HepG2 (cell line): ENCODE results near the gene CACNA1I. TPM values are rescaled to one million over a fixed set of nuclear protein-coding genes. Genes with fewer than 3 reads are reported as not detected.

Experiments
- ATAC-seq: fragments of 200-7000 bp; cut with Tn5 transposase; 3 replicates; pipeline ENCODE4 v1.9.1; 2020; ENCODE audit warnings: mild to moderate bottlenecking, moderate library complexity
- BruUV-seq: library from RNA; stranded (reverse); fragments of 400-500 nt; replicated peaks from 2 replicates; lab custom pipeline; 2021; lab: Mats Ljungman, UMichigan
- CTCF ChIA-PET: fragments of 300-600 bp; formaldehyde crosslinking; extraction: SDS; loops from one replicate; lab custom pipeline; 2021; ENCODE audit warnings: low total read pairs, inconsistent platforms, low intra/inter-chr PET ratio; lab: Yijun Ruan, JAX
- POLR2A ChIA-PET: fragments of 350-600 bp; sonication (Branson Sonifier 250); formaldehyde crosslinking; loops from one replicate; lab custom pipeline; 2020; ENCODE audit warnings: antibody characterized with exemption, inconsistent platforms; lab: Yijun Ruan, JAX
- DNase-seq: peaks from one replicate; pipeline ENCODE4 v3.0.0-alpha.2; 2015; ENCODE audit warnings: low spot score
- FAIRE-seq: peaks from 3 replicates; lab custom pipeline; 2011; peaks lifted over from hg19 to GRCh38; lab: Jason Lieb, UNC
- H2AFZ ChIP-seq: one replicate; pipeline ENCODE4 v1.6.1; 2011; ENCODE audit warnings: low read length, inconsistent platforms
- H3K27ac ChIP-seq: fragments of 300-600 bp; 3 replicates; pipeline ENCODE4 v1.8.0; 2011; ENCODE audit warnings: mixed run types, mild to moderate bottlenecking, mixed read lengths, low read length, inconsistent platforms; ENCODE audit not compliant: insufficient read depth; ENCODE audit errors: extremely low read length
- H3K27me3 ChIP-seq, 2 experiments: fragments of 200-600 bp in 1 of 2; 2 replicates in 1 of 2; 3 replicates in 1 of 2; pipeline versions ENCODE4 v1.6.0 to v1.8.0; 2011; ENCODE audit warnings: low read length in 2 of 2, mild to moderate bottlenecking in 2 of 2, moderate library complexity in 2 of 2, inconsistent platforms in 1 of 2; ENCODE audit not compliant: insufficient read depth in 2 of 2, control insufficient read depth in 1 of 2
- H3K36me3 ChIP-seq, 2 experiments: fragments of 200-600 bp in 1 of 2; replicated peaks in 1 of 2; 2 replicates in 1 of 2; 3 replicates in 1 of 2; pipeline versions ENCODE4 v1.5.1 to v1.8.0; 2011; ENCODE audit warnings: low read length in 2 of 2, inconsistent platforms in 1 of 2; ENCODE audit not compliant: insufficient read depth in 2 of 2, control insufficient read depth in 1 of 2
- H3K4me1 ChIP-seq: 2 replicates; pipeline ENCODE4 v1.5.1; 2012; ENCODE audit warnings: low read length, inconsistent platforms; ENCODE audit not compliant: insufficient read depth
- H3K4me2 ChIP-seq: 2 replicates; pipeline ENCODE4 v1.6.0; 2011; ENCODE audit warnings: low read depth, low read length, inconsistent platforms
- H3K4me3 ChIP-seq, 3 experiments: fragments of 200-600 bp in 1 of 3; sonication (generic), shearing (Covaris generic) in 1 of 3; replicated peaks in 1 of 3; 2 replicates each; pipeline ENCODE4 v1.5.1; 2011 to 2016; ENCODE audit warnings: low read length in 3 of 3, inconsistent platforms in 2 of 3, low read depth in 2 of 3, mild to moderate bottlenecking in 2 of 3, control low read depth in 1 of 3, mixed read lengths in 1 of 3; ENCODE audit not compliant: insufficient read depth in 1 of 3
- H3K79me2 ChIP-seq: one replicate; pipeline ENCODE4 v1.6.1; 2011; ENCODE audit warnings: low read length, inconsistent platforms; ENCODE audit not compliant: insufficient read depth
- H3K9ac ChIP-seq: 2 replicates; pipeline ENCODE4 v1.6.0; 2011; ENCODE audit warnings: mild to moderate bottlenecking, low read depth, low read length, inconsistent platforms; ENCODE audit not compliant: insufficient read depth
- H3K9me3 ChIP-seq: 2 replicates; pipeline ENCODE4 v1.5.1; 2012; ENCODE audit warnings: mild to moderate bottlenecking, low read length
- H4K20me1 ChIP-seq: 2 replicates; pipeline ENCODE4 v1.6.0; 2011; ENCODE audit warnings: inconsistent platforms, mild to moderate bottlenecking, low read length, moderate library complexity; ENCODE audit not compliant: insufficient read depth
- AHDC1 ChIP-seq: sonication (generic); formaldehyde crosslinking; IDR thresholded peaks from 2 replicates; pipeline ENCODE4 v1.5.1; 2020; ENCODE audit warnings: mild to moderate bottlenecking, missing genetic modification reagents, borderline replicate concordance
- ZNF331 ChIP-seq: sonication (generic); formaldehyde crosslinking; IDR thresholded peaks from 2 replicates; pipeline ENCODE4 v1.4.0; 2020; ENCODE audit warnings: missing genetic modification reagents
- ZNF562 ChIP-seq: sonication (generic); formaldehyde crosslinking; IDR thresholded peaks from 2 replicates; pipeline ENCODE4 v1.8.0; 2022; ENCODE audit warnings: missing genetic modification reagents, borderline replicate concordance
- ZNF572 ChIP-seq: sonication (generic); formaldehyde crosslinking; IDR thresholded peaks from 2 replicates; pipeline ENCODE4 v1.5.1; 2020; ENCODE audit warnings: mild to moderate bottlenecking, missing genetic modification reagents
- ZNF672 ChIP-seq: sonication (generic); formaldehyde crosslinking; IDR thresholded peaks from 2 replicates; pipeline ENCODE4 v1.8.1; 2022; ENCODE audit warnings: missing genetic modification reagents
- ZNF841 ChIP-seq: sonication (generic); formaldehyde crosslinking; IDR thresholded peaks from 2 replicates; pipeline ENCODE4 v1.8.1; 2023; ENCODE audit warnings: missing genetic modification reagents, borderline replicate concordance
- WGBS: methylation state at CpG from one replicate; pipeline ENCODE4 v1.1.6; 2017; ENCODE audit warnings: low lambda C conversion rate; 5-methylcytosine and 5-hydroxymethylcytosine counted together
- in situ Hi-C: cut with HindIII; loops from 2 replicates; pipeline ENCODE4 v1.10.0; 2017; ENCODE audit warnings: low pct_unique_long_range_greater_than_20kb; ENCODE audit not compliant: extremely low pct_ligation_motif_present
- intact Hi-C: fragments of 100-400 bp; cut with micrococcal nuclease; formaldehyde crosslinking; loops from one replicate; pipeline ENCODE4 v1.10.0; 2022; ENCODE audit not compliant: unreplicated experiment
- polyA plus RNA-seq, 8 experiments: library from polyadenylated mRNA; depleted of rRNA in 3 of 8; stranded (reverse) in 7 of 8; unstranded in 1 of 8; fragments of >200 nt; fragmentation: Illumina TruSeq in 4 of 8; extraction: Trizol in 4 of 8; gene quantifications; 2 replicates each; pipeline versions ENCODE4 v1.2.1 to v1.2.3, GENCODE V29; 2011 to 2016; ENCODE audit warnings: low read depth in 4 of 8, missing spikeins in 1 of 8, mixed read lengths in 1 of 8; ENCODE audit not compliant: insufficient read depth in 1 of 8
- total RNA-seq, 5 experiments: library from RNA; depleted of rRNA; stranded (reverse); fragments of >200 nt; fragmentation: Illumina TruSeq; extraction: Trizol; gene quantifications; 2 replicates each; pipeline ENCODE4 v1.2.3, GENCODE V29; 2016; ENCODE audit warnings: low read depth in 1 of 5

CACNA1I gene
- total and polyA plus RNA-seq, 2 of the 13 experiments (the other 11 are each of a cell fraction or from before 2014, with no cell fraction given): not detected

DNA sequence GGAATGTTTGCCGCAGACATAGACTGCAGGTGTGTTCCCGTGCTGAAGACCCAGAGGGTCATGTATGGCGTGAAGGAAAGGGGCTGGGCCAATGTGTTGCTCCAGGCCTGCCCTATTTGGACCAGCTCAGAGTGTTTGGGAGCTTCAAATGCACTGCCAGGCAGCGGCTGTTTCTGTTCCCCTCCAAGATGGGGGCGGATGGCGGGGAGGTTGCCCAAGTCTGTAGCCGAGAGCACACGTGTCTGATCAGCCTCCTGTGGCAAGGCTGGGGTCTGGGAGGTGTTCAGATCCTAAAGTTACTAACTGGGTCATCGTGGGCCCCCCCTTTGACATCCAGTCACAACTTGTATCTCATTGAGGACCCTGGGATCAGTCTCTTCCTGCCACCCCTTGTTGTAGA, 45.5 kb downstream of the CACNA1I start:
- in situ Hi-C loops: no loop called here
- POLR2A ChIA-PET: no interaction called here
- no peaks in the 10 kb centered on the region for H4K20me1 ChIP-seq
- no peak for DNase-seq
- no peaks in the 10 kb centered on the region for H3K36me3 ChIP-seq
- no peak for ATAC-seq
- no peaks in the 10 kb centered on the region for H3K4me1 ChIP-seq
- BruUV-seq: no TSS peak
- no peak overlapping the region for H3K4me3 ChIP-seq
- no peaks in the 10 kb centered on the region for H3K79me2 ChIP-seq
- no peak overlapping the region for H2AFZ ChIP-seq
- TF ChIP-seq ZNF562 (CRISPR knock-in tag) (no peak), ZNF841 (no peak), AHDC1 (no peak), ZNF331 (CRISPR knock-in tag) (no peak), ZNF672 (no peak), ZNF572 (no peak)
- no peak overlapping the region for H3K27ac ChIP-seq
- H3K27me3 ChIP-seq: peaks cover 0 to 22% of the 10 kb centered on the region in 2 experiments; a peak in 3 of 5 replicates
- intact Hi-C loops: no loop called here
- CTCF ChIA-PET: no interaction called here
- 20% methylated on average over 3 of the region's 9 CpGs for WGBS
- FAIRE-seq: no peak
- H3K9ac ChIP-seq: no peak overlapping the region
- no peak overlapping the region for H3K4me2 ChIP-seq
- H3K9me3 ChIP-seq: no peaks in the 10 kb centered on the region
